HG03342 (cell line): ENCODE data around the gene TAAR5.
A peak's percentile ranks its signal among the peaks of the same experiment; 100 is the strongest.
"Not testable (repeated sequence)": the region's sequence is repeated elsewhere in the genome, so short reads cannot be mapped to it uniquely, and the experiment has no call there.

Experiments used
- ATAC-seq: cut with Tn5 transposase; IDR thresholded peaks from one replicate; pipeline ENCODE4 v1.9.1; 2021; ENCODE audit warnings: mild to moderate bottlenecking, moderate library complexity; ENCODE audit not compliant: unreplicated experiment

Gene TAAR5, protein sequence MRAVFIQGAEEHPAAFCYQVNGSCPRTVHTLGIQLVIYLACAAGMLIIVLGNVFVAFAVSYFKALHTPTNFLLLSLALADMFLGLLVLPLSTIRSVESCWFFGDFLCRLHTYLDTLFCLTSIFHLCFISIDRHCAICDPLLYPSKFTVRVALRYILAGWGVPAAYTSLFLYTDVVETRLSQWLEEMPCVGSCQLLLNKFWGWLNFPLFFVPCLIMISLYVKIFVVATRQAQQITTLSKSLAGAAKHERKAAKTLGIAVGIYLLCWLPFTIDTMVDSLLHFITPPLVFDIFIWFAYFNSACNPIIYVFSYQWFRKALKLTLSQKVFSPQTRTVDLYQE

DNA sequence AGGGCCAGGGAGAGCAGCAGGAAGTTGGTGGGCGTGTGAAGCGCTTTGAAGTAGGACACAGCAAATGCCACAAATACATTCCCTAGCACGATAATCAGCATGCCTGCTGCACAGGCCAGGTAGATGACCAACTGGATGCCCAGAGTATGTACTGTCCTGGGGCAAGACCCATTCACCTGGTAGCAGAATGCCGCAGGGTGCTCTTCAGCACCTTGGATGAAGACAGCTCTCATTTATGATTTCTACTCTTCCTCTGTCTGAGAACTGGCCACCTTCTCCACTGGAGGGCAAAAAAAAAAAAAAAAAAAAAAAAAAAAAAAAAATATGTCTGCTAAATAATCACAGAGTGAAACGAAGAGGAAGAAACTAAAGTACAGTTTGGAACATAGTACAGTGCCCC is at the start of gene TAAR5:
Gene TAAR5, minus strand, starts transcription at position 288 of the 400 bp plus-strand sequence. Its CDS starts 55 bp downstream, at position 233.
- no peak for ATAC-seq

DNA sequence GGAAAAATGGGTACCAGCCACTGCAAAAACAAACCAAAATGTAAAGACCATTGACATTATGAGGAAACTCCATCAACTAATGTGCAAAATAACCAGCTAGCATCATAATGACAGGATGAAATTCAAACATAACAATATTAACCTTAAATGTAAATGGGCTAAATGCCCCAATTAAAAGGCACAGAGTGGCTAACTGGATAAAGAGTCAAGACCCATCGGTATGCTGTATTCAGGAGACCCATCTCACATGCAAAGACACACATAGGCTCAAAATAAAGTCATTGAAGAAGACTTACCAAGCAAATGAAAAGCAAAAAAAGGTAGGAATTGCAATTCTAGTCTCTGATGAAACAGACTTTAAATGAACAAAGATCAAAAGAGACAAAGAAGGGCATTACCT is 47.6 kb upstream of the TAAR5 start:
- not testable (repeated sequence) for ATAC-seq

DNA sequence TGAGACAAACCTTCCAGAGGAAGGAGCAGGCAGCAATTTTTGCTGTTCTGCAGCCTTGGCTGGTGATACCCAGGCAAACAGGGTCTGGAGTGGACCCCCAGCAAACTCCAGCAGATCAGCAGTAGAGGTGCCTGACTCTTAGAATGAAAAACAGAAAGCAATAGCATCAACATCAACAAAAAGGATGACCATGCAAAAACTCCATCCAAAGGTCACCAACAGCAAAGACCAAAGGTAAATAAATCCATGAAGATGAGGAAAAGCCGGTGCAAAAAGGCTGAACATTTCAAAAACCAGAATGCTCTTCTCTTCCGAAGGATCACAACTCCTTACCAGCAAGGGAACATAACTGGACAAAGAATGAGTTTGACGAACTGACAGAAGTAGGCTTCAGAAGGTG is 46.4 kb upstream of the TAAR5 start:
- ATAC-seq, result not testable (repeated sequence)

DNA sequence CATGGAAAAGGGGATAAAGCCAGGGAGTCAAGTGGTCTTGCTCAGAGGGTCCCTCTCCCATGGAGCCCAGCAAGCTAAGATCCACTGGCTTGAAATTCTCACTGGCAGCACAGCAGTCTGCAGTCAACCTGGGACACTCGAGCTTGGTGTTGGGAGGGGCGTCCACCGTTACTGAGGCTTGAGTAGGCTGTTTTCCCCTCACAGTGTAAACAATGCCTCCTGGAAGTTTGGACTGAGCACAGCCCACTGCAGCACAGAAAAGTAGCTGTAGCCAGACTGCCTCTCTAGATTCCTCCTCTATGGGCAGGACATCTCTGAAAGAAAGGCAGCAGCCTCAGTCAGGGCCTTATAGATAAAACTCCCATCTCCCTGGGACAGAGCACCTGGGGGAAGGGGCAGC is 45.7 kb upstream of the TAAR5 start:
- ATAC-seq, result not testable (repeated sequence)

DNA sequence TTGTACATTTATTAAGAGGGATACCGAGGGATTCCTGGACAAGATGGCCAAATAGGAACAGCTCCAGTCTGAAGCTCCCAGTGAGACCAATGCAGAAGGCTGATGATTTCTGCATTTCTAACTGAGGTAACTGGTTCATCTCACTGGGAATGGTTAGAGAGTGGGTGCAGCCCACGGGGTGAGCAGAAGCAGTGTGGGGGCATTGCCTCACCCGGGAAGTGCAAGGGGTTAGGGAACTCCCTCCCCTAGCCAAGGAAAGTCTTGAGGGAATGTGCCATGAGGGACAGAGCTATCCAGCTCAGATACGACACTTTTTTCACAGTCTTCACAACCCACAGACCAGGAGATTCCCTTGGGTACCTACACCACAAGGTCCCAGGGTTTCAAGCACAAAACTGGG is 45.3 kb upstream of the TAAR5 start:
- ATAC-seq, result no peak

DNA sequence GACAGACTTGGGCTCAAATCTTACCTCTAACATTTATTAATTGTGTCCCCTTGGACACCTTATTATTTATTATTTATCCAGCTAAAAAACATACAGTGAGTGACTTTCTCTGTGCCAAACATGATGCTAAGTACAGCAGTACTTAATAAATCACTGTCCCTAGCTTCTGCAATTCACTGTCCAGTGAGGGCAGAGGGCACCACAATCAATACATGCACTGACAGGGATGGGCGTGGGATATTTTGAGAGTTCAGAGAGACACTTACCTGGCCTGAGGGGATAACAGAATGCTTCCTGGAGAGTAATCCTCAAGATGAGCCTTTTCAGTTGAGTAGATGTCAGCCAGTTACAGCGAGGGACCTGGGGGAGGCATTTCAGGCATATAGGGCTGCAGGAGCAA is 43.8 kb upstream of the TAAR5 start:
- no peak for ATAC-seq

DNA sequence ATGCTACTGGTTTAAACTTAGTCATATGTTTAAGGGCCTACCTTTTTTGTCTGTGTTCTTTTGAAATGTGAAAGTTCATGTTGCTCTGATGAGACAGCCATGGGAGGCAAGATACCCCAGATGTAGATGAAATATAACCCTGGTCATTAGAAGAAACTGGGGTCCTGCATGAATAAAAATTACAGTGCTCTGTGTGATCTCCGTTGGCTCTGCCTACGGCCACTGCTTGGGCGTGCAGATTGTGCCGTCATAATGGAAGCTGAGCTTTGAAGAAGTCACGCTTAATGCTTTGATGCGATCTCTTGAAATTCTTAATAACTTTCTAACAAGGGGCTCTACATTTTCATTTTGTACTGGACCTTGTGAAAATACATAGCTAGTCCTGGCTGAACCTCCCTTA is 34.6 kb upstream of the TAAR5 start, which contains the start of gene TAAR2:
Gene TAAR2, minus strand, starts transcription at position 101 of the 400 bp plus-strand sequence. Its CDS starts 0 bp downstream, at position 101.
- no peak for ATAC-seq

DNA sequence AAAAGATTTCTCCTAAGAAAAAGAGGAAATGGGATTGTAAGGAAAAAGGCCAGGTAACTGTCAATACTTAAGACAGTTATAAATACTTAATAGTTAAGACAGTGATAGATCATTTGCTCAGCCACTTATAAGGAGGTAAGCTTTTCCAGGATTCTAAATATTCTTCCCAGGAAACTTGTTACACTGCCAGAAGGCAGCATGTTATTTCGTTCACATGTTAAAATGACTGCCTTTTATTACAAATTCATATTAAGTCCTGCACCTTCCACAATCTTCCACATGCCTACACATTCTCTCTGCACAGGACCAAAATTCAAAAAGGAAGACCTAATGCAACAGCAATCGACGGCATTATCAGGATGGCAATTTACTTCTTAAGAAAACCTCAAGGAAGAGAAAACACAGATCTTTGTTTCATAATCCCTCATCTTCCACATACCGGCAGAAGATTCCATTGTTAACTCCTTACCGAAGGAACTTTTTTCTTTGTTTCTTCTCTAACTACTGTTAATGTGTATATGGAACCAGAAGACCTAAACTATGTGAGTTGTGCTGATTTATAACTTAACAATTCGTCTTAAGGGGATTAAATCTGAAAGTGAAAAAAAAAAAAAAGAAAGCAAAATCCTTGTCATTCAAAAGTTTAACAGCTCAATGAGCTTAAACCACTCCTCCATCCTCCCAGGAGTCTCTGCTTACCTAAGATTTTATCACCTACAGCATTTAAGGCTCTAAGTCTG is 33.7 kb upstream of the TAAR5 start:
- ATAC-seq, result no peak

DNA sequence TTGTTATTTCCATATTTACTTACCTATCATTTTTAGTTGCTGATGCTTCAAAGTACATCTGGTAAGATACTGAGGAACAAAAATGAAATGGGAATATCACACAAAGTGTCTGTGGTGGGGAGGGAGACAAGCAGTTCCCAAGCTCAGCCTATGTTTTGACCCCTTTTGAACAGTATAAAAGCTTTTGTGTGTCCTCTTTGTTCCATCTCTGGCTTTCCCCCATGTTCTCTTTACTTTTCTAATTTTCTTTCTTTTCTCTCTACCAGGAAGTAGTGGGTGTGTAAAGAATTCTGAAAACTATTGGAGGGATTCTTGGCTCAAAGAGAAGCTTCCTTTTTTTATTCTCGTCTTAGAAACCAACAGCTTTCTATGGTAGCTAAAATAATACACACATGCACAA is 27.1 kb upstream of the TAAR5 start:
- ATAC-seq, result no peak

DNA sequence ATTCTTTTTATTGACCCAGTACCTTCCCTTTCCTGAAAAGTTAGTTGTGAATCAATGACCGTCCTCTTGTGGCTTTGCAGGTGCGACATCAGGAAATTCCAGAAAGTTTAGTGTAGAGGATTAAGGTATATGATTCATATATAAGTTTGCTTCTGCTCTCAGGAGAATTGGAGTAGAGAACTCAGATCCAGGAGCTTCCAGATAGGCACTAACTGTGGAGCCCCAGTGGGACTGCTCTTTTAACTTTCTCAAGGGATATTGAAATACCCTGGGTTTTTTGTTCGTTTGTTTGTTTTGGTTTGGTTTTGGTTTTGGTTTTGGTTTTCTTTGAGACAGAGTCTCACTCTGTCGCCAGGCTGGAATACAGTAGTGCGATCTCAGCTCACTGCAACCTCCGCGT is 25.0 kb upstream of the TAAR5 start:
- no peak for ATAC-seq

DNA sequence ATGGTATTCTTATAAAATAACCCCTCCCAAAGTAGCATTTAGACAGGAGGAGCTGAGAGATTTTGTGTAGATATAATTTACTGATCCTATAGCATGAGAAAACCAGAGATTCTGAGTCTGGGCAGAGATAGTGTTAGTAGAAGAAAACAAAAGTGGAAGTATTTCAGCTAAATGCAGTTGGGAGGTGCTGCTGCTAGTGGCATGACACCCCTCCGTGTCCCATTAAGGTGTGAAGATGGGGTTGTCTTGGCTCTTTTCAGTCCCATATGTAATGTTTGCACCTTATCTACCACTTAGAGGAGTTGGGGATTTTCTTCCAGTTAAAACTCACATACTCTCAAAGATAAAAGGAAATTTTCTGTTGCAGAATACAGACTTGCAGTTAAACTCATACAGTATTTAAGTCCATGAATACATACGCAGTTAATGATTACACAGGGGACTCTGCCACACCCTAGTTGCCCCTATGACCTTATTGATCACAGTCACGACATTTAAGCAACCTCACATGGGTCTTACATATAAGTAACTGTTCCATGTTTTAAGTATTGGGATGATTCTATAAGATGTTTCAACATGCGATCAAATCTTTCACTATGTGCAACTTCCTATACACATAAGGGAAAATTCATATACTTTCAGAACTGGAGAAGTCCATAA is 23.0 kb upstream of the TAAR5 start:
- ATAC-seq, result peak; percentile 57

DNA sequence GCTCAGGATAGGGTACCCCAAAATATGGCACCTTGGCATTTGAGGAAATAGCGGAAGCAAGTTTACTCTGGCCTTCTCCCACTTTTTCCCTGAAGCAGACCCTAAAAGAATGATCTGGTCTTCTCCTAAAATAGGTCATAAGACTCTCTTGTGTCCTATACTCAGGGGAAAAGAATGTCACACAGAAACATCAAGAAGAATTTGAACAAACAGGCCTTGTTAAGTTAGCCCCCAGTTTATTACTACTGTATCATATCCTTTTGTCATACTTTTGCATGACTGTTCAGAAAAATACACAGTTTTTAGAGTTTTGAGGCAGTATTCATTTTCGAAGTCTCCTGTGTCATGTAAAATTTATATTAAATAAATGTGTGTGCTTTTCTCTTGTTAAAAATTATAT is 22.1 kb upstream of the TAAR5 start:
- ATAC-seq, result no peak

DNA sequence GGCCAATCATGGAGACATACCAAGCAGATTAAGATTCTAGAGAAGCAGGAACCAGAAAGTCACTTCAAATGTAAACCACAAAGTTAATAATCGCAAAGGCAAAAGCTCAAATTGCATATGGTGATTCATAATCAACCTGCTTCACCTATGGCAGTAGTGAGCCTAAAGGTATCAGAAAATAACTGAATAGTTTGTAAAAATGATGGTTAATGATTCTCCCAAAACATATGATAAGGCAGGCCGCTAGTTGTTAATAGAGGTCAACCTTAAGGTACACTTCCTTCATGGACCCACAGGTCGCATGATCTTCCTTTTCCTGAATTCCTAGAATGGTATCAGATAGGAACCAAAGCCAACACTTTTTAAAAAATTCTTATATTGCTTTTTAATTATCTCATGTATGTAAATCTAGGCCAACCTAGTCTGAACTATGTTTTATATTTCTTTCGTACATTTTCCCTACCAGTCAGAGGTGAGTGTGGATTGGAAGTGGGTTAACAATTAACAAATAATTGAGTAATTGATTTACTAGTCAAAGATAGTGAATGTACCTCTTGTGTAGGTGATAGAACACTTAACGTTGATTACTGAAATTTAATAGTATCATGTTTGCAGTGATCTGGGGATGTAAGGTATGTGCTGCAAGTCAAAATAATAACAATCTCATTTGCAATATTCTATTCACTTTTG is 18.1 kb upstream of the TAAR5 start:
- ATAC-seq, result peak; percentile 56

DNA sequence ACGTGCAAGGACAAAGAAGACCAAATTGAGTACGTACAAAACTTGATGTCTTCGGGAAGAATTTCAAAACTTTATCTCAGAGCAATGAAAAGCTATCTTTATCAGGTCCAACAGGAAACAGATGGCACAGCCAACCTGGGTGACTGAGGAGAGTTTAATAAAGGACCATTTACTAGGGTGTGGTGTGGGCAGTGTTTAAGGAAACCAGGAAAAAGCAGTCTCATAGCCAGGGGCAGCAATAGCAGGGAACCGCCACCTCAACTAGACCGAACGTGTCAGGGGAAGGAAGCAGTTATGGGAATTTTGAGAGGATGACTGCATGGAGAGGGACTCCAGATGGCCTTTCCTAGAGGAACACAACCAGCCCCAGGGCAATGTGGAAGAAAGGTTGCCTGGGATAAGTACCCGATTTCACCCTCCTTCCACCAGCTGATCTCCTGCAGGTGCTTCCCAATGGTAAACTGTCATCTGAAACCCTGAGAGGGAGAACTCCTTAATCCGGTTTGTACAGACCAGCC is 15.2 kb upstream of the TAAR5 start:
- ATAC-seq, result no peak

DNA sequence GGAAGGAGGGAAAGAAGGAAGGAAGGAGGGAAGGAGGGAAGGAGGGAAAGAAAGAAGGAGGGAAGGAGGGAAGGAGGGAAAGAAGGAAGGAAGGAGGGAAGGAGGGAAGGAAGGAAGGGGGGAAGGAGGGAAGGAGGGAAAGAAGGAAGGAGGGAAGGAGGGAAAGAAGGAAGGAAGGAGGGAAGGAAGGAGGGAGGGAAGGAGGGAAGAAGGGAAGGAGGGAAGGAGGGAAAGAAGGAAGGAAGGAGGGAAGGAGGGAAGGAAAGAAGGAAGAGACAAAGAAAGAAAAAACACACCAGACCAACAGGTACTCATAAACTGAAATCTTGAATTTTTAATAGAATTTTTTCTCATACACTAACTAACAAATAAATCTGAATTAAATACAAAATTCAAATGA is 11.4 kb upstream of the TAAR5 start:
- not testable (repeated sequence) for ATAC-seq

DNA sequence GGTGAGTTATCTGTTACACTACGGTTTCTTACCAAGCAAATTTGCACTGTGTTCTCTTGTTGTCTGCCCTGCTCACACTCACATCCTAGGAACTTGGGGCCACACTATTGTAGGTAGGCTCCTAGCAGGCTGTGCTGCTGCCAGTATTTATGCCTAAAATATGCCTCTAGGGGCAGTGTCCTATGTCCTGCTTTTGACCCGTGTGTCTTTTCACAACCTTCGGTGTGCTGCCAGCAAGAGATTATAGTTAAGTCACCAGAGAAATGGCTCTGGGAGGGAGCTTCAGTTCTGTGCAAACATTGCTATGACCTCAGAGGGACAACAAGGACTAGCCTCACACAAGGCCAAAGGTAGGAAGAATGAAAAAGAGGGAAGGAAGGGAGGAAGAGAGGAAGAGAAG is 8.9 kb upstream of the TAAR5 start:
- ATAC-seq, result peak; percentile 86

DNA sequence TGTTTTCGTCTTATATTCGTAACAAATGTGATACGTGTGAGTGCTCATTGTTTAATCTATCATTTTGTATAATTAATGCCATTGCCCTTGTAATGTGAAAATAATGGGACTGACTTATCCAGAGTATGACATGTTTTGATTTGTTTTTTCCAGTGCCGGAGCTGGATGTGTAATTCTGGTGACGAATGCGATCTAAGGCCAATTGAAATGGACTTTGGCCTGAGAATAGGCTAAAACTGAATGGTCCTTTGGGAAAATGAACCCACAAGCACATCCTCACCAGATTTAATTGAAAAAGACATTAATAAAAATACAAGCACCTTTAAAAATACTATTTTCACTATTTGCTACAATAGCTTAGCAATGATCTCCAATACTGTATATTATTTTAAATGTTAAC is 6.7 kb upstream of the TAAR5 start:
- no peak for ATAC-seq

DNA sequence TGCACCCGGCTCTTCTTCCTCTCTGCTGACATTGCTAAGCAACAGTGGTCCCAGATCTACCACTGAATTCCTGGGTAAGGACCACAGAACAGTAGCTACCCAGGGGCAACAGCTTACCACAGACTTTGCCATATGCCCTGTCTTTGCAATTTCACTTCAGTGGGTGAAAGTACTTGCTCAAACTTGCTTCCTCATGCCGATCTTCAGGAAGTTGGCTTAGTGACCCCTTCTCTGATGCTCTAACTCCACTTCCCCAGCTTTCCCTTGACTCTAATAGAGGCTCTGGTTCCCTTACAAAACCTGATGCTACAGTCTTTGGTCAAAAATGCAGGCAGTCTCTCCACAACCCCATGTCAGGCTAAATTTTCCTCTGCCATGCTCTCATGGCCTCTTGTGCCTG is 3.3 kb upstream of the TAAR5 start:
- no peak for ATAC-seq

DNA sequence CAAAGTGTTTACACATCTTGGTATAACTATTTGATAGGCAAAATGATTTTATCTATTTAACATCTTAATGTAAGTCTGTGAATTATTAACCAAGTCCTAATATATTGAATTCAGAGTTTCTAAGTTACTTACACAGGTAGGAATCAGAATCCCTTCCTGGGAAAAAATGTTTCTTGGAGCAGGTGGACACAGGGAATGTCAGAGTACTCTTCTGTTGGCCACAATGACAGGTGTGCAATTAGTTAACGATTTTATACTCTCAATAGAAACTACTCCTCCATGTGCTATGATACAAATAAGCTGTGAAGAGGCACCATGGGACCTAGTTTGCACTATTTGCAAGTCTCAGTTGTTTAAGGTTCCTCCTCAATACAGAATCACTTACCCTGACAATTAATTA is 821 bp upstream of the TAAR5 start:
- ATAC-seq, result no peak

DNA sequence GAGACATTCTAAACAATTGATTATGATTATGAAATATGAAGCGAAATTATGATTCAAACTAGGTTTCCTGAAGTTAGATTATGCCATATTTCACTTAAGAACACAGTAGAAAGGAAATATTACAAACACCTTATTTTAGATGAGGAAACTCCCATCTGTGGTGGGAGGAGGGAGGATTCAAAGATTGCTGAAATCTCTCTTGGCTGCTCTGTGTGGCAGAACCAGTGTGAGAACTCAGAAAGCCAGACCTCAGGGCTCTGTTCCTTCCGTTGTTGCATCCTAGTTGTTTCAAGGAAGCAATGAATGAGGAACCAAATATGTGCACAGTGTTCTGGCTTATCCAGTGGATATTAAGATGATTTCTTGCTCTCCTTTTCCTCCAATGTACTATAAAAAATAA is 2.1 kb downstream of the TAAR5 start:
- no peak for ATAC-seq

DNA sequence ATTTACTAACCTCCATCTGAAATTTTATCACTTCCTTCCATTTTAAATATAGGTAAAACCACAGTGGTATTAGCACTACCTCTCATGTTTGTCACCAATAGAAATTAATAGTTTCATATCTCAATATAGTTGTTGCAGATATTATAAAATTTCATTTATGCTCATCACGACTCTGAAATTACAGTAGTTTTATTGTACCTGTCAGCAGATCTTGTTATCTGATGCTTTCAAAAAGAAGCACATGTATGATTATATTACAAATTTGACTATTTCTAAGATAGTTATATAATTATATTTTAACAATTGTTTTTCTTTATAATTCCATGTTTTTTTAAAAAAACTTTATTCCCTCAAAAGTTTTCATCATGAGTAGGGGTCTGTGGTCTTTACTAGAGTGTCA is 4.8 kb downstream of the TAAR5 start:
- no peak for ATAC-seq
